Stimulated activated CD4-positive, alpha-beta T cell treated with anti-CD3 and anti-CD28 coated beads, Interleukin-2, amount 100 ng/mL, for 48 hours (primary cell): ENCODE data around the gene ARHGAP32.

Experiments
- DNase-seq, 2 donors: peaks; one replicate each; pipeline ENCODE4 v3.0.0-alpha.2; 2020

The ARHGAP32 gene

GRCh38 chr11:129192150-129192549, at the start of gene ARHGAP32:
Gene ARHGAP32, minus strand, starts transcription at chr11:129192325. Its CDS starts 127 bp downstream, at chr11:129192198.
- DNase-seq, result no peak

GRCh38 chr11:129239207-129239606, 47.1 kb upstream of the ARHGAP32 start:
- no peak for DNase-seq

GRCh38 chr11:129237880-129238638, 45.9 kb upstream of the ARHGAP32 start:
- DNase-seq, result no peak

- no peak for DNase-seq
Observed at GRCh38 chr11:129237456-129237855, 45.3 kb upstream of the ARHGAP32 start.

- no peak for DNase-seq
Observed at GRCh38 chr11:129236850-129237249, 44.7 kb upstream of the ARHGAP32 start.

GRCh38 chr11:129234978-129235377, 42.9 kb upstream of the ARHGAP32 start:
- DNase-seq, result no peak

GRCh38 chr11:129230006-129230405, 37.9 kb upstream of the ARHGAP32 start:
- no peak for DNase-seq

- no peak for DNase-seq
Observed at GRCh38 chr11:129226207-129226798, 34.2 kb upstream of the ARHGAP32 start.

- no peak for DNase-seq
Observed at GRCh38 chr11:129225190-129225589, 33.1 kb upstream of the ARHGAP32 start.

- DNase-seq, result no peak
Observed at GRCh38 chr11:129224538-129224937, 32.4 kb upstream of the ARHGAP32 start.

GRCh38 chr11:129223701-129224149, 31.6 kb upstream of the ARHGAP32 start:
- DNase-seq, result no peak

- no peak for DNase-seq
Observed at GRCh38 chr11:129223260-129223659, 31.1 kb upstream of the ARHGAP32 start.

GRCh38 chr11:129222158-129222557, 30.0 kb upstream of the ARHGAP32 start:
- no peak for DNase-seq

GRCh38 chr11:129215506-129216245, 23.6 kb upstream of the ARHGAP32 start:
- no peak for DNase-seq

GRCh38 chr11:129214710-129215295, 22.7 kb upstream of the ARHGAP32 start:
- no peak for DNase-seq

- DNase-seq, result no peak
Observed at GRCh38 chr11:129213261-129213660, 21.1 kb upstream of the ARHGAP32 start.

- DNase-seq, result no peak
Observed at GRCh38 chr11:129211397-129211796, 19.3 kb upstream of the ARHGAP32 start.

- DNase-seq, result no peak
Observed at GRCh38 chr11:129210831-129211181, 18.7 kb upstream of the ARHGAP32 start.

GRCh38 chr11:129209891-129210830, 18.0 kb upstream of the ARHGAP32 start:
- no peak for DNase-seq

GRCh38 chr11:129208863-129209262, 16.7 kb upstream of the ARHGAP32 start:
- no peak for DNase-seq

GRCh38 chr11:129204150-129204838, 12.2 kb upstream of the ARHGAP32 start:
- DNase-seq, result no peak

- no peak for DNase-seq
Observed at GRCh38 chr11:129202646-129203045, 10.5 kb upstream of the ARHGAP32 start.
